Measurements from ENCODE around the gene CISD3.

Gene CISD3

GRCh38 chr17:38706505-38707216 is 23.5 kb upstream of the CISD3 start:
- H3K27ac ChIP-seq: peak overlapping the region; percentile 60

GRCh38 chr17:38707678-38708351 is 22.3 kb upstream of the CISD3 start:
- Histone ChIP-seq H3K4me3 (ENCODE audit: low read depth, low read length) (no peak overlapping the region), H3K27me3 (ENCODE audit: insufficient read depth, low read depth, severe bottlenecking) (no peaks in the 10 kb centered on the region), H3K27ac (no peak overlapping the region), H3K9me3 (ENCODE audit: severe bottlenecking) (no peaks in the 10 kb centered on the region), H3K36me3 (peaks cover 65% of the 10 kb centered on the region)
- TF ChIP-seq CTCF (IDR thresholded peaks at IDR 0.05; ENCODE audit: low read depth, low read length): no peak
- no peak for DNase-seq

More at GRCh38 chr17:38706505-38707216, 23.5 kb upstream of the CISD3 start:
- Histone ChIP-seq H3K9me3 (ENCODE audit: severe bottlenecking) (no peaks in the 10 kb centered on the region), H3K27me3 (ENCODE audit: insufficient read depth, low read depth, severe bottlenecking) (no peaks in the 10 kb centered on the region), H3K4me3 (ENCODE audit: low read depth, low read length) (peak overlapping the region; percentile 83), H3K36me3 (peaks cover 54% of the 10 kb centered on the region)
- DNase-seq: no peak
- TF ChIP-seq CTCF (IDR thresholded peaks at IDR 0.05; ENCODE audit: low read depth, low read length): no peak

- DNase-seq: no peak
- H3K27me3 ChIP-seq (ENCODE audit: insufficient read depth, low read depth, severe bottlenecking): no peaks in the 10 kb centered on the region
- TF ChIP-seq CTCF (IDR thresholded peaks at IDR 0.05; ENCODE audit: low read depth, low read length): no peak
- H3K27ac ChIP-seq: peak overlapping the region; percentile 63
- no peaks in the 10 kb centered on the region for H3K9me3 ChIP-seq (ENCODE audit: severe bottlenecking)
- no peak overlapping the region for H3K4me3 ChIP-seq (ENCODE audit: low read depth, low read length)
- H3K36me3 ChIP-seq: peaks cover 80% of the 10 kb centered on the region
These were observed 20.9 kb upstream of the CISD3 start for GRCh38 chr17:38709104-38709820.

GRCh38 chr17:38709864-38710603 is 20.1 kb upstream of the CISD3 start:
- no peak overlapping the region; the same call in 1 of the 2 replicates for H3K4me3 ChIP-seq (ENCODE audit: low read depth, low read length)
- peaks cover 84% of the 10 kb centered on the region for H3K36me3 ChIP-seq
- TF ChIP-seq CTCF (IDR thresholded peaks at IDR 0.05; ENCODE audit: low read depth, low read length): no peak
- peak overlapping the region; percentile 63 for H3K27ac ChIP-seq
- H3K9me3 ChIP-seq (ENCODE audit: severe bottlenecking): no peaks in the 10 kb centered on the region
- H3K27me3 ChIP-seq (ENCODE audit: insufficient read depth, low read depth, severe bottlenecking): no peaks in the 10 kb centered on the region
- peak; percentile 67 for DNase-seq

GRCh38 chr17:38710604-38710962 is 19.6 kb upstream of the CISD3 start:
- no peak for TF ChIP-seq CTCF (IDR thresholded peaks at IDR 0.05; ENCODE audit: low read depth, low read length)
- Histone ChIP-seq H3K9me3 (ENCODE audit: severe bottlenecking) (no peaks in the 10 kb centered on the region), H3K27me3 (ENCODE audit: insufficient read depth, low read depth, severe bottlenecking) (no peaks in the 10 kb centered on the region), H3K4me3 (ENCODE audit: low read depth, low read length) (no peak overlapping the region), H3K27ac (peak overlapping the region; percentile 63), H3K36me3 (peaks cover 89% of the 10 kb centered on the region)
- no peak for DNase-seq

Data from WERI-Rb-1 (cell line).